Cardiac muscle cell (in vitro differentiated cells and primary cell): Measurements from ENCODE around the gene HASPIN. TPM values are rescaled to one million over a fixed set of nuclear protein-coding genes. Genes with fewer than 3 reads are reported as not detected.
A peak's percentile ranks its signal among the peaks of the same experiment; 100 is the strongest.

Experiments used
- DNase-seq, 2 donors: peaks; one replicate each; pipeline versions ENCODE4 v3.0.0 to v3.0.0-alpha.2; 2010 to 2017; ENCODE audit warnings: low read depth in 1 of 2, low spot score in 1 of 2
- H3K27ac ChIP-seq: fragments of 200-600 bp; sonication (generic); 2 replicates; pipeline ENCODE4 v1.5.1; 2016
- H3K27me3 ChIP-seq: fragments of 200-600 bp; sonication (generic); 2 replicates; pipeline ENCODE4 v1.6.0; 2016; ENCODE audit warnings: control low read depth
- H3K36me3 ChIP-seq: fragments of 200-600 bp; sonication (generic); 2 replicates; pipeline ENCODE4 v1.5.1; 2016; ENCODE audit warnings: control low read depth
- H3K4me1 ChIP-seq: fragments of 200-600 bp; sonication (generic); 2 replicates; pipeline ENCODE4 v1.8.1; 2017; ENCODE audit warnings: low read depth, mild to moderate bottlenecking, mixed run types
- H3K4me3 ChIP-seq: fragments of 200-600 bp; sonication (generic); 2 replicates; pipeline ENCODE4 v1.5.1; 2016; ENCODE audit warnings: mild to moderate bottlenecking
- H3K9me3 ChIP-seq: fragments of 200-600 bp; sonication (generic); 2 replicates; pipeline ENCODE4 v1.5.1; 2017; ENCODE audit warnings: low read depth, mild to moderate bottlenecking, control low read depth
- polyA plus RNA-seq: library from polyadenylated mRNA; unstranded; fragments of >200 nt; fragmentation: Nextera tagmentation; extraction: Ambion mirVana; gene quantifications from 2 replicates; pipeline ENCODE4 v1.2.1, GENCODE V29; 2016
- total RNA-seq: library from RNA; depleted of rRNA; stranded (reverse); fragments of >200 nt; gene quantifications from 2 replicates; pipeline ENCODE4 v1.2.3, GENCODE V29; 2016
- TF ChIP-seq, protein P1 (sequence below): IDR thresholded peaks from 2 replicates; pipeline ENCODE4 v1.5.1; 2012; ENCODE audit warnings: low read depth, mild to moderate bottlenecking, low read length

HASPIN gene
- total and polyA plus RNA-seq, 2 experiments from 2014 or later = 0.87 to 10.8 TPM

DNA sequence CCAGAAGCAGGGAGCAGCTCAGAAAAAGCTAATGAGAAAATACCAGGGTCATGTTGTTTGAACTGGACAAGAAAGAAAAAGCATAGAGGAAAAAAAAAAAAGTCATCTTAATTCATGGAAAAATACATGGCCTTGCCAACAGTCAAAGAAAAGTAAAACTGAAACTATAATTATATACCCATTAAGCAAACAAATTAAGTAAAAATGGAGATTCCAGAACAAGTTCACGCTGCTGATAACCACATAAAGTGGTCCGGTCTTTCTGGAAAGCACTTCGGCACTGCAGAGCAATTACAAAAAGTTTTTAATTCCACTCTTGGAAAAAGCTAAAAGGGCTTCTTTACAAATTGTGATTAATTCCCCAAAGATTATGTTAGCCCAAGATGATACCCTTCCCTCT is 15.3 kb upstream of the HASPIN start:
- TF ChIP-seq, protein P1, sequence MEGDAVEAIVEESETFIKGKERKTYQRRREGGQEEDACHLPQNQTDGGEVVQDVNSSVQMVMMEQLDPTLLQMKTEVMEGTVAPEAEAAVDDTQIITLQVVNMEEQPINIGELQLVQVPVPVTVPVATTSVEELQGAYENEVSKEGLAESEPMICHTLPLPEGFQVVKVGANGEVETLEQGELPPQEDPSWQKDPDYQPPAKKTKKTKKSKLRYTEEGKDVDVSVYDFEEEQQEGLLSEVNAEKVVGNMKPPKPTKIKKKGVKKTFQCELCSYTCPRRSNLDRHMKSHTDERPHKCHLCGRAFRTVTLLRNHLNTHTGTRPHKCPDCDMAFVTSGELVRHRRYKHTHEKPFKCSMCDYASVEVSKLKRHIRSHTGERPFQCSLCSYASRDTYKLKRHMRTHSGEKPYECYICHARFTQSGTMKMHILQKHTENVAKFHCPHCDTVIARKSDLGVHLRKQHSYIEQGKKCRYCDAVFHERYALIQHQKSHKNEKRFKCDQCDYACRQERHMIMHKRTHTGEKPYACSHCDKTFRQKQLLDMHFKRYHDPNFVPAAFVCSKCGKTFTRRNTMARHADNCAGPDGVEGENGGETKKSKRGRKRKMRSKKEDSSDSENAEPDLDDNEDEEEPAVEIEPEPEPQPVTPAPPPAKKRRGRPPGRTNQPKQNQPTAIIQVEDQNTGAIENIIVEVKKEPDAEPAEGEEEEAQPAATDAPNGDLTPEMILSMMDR = no peak
- Histone ChIP-seq H3K27ac (no peak overlapping the region), H3K27me3 (no peaks in the 10 kb centered on the region), H3K9me3 (no peaks in the 10 kb centered on the region), H3K4me3 (no peak overlapping the region), H3K4me1 (no peaks in the 10 kb centered on the region), H3K36me3 (no peaks in the 10 kb centered on the region)
- no peak for DNase-seq

GRCh38 chr17:3710951-3711383 is 12.7 kb upstream of the HASPIN start:
- Histone ChIP-seq H3K27ac (no peak overlapping the region), H3K9me3 (no peaks in the 10 kb centered on the region), H3K36me3 (peaks cover 7% of the 10 kb centered on the region), H3K27me3 (no peaks in the 10 kb centered on the region), H3K4me1 (no peaks in the 10 kb centered on the region), H3K4me3 (no peak overlapping the region)
- TF ChIP-seq, protein P1 = no peak
- peak in 1 of 2 donors; percentile 60 for DNase-seq

DNA sequence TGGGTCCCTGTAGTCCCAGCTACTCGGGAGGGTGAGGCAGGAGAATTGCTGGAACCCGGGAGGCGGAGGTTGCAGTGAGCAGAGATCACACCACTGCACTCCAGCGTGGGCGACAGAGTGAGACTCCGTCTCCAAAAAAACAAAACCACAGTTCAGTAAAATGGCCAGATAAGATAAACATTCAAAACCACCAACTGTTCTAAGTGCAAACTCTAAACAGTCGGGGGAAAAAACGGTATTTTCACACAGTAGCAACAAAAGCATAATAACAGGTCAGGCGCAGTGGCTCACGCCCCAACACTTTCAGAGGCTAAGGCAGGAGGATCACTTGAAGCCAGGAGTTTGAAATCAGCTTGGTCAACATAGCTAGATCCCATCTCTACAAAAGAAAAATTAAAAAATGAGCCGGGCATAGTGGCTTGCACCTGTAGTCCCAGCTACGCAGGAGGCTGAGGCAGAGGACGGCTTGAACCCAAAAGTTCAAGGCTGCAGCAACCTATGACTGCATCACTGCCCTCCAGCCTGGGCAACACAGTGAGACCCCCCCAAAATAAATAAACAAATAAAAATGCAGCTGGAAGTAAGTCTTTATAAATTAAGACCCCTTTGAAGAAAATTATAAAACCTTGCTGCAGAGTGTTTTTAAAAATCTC is 10.8 kb upstream of the HASPIN start:
- Histone ChIP-seq H3K27ac (no peak overlapping the region), H3K4me1 (no peaks in the 10 kb centered on the region), H3K9me3 (no peaks in the 10 kb centered on the region), H3K4me3 (no peak overlapping the region), H3K27me3 (no peaks in the 10 kb centered on the region), H3K36me3 (peaks cover 15% of the 10 kb centered on the region)
- DNase-seq = no peak
- TF ChIP-seq, protein P1 = no peak

GRCh38 chr17:3715296-3715695 is 8.4 kb upstream of the HASPIN start:
- Histone ChIP-seq H3K4me3 (no peak overlapping the region), H3K36me3 (peaks cover 20% of the 10 kb centered on the region), H3K27ac (no peak overlapping the region), H3K27me3 (no peaks in the 10 kb centered on the region), H3K9me3 (no peaks in the 10 kb centered on the region), H3K4me1 (no peaks in the 10 kb centered on the region)
- TF ChIP-seq, protein P1 = no peak
- no peak for DNase-seq

DNA sequence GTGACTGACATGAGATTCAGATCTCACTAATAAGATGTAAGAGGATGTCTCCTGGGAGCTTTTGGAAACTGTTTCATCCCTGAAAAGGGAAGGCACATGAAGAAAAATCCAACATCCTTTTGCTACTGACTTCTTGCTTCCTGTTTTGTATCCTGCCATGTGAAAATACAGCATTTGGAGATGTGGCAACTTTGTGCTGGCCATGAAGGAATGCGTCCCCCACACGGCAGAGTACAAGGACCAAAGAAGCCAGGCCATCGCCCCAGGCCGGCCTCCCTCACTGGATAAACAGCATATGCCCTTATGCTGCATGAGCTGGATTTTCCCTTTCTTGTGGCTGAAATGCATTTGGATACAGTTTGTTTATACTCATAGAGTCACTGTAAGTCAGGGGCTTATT is 5.5 kb upstream of the HASPIN start:
- Histone ChIP-seq H3K36me3 (peaks cover 23% of the 10 kb centered on the region), H3K27me3 (no peaks in the 10 kb centered on the region), H3K4me3 (no peak overlapping the region), H3K9me3 (no peaks in the 10 kb centered on the region), H3K4me1 (no peaks in the 10 kb centered on the region), H3K27ac (no peak overlapping the region)
- no peak for DNase-seq
- TF ChIP-seq, protein P1 = no peak

- Histone ChIP-seq H3K4me1 (no peaks in the 10 kb centered on the region), H3K27ac (no peak overlapping the region), H3K4me3 (no peak overlapping the region), H3K36me3 (peaks cover 23% of the 10 kb centered on the region), H3K27me3 (no peaks in the 10 kb centered on the region), H3K9me3 (no peaks in the 10 kb centered on the region)
- DNase-seq = no peak
- TF ChIP-seq, protein P1 = no peak
Observed at GRCh38 chr17:3719265-3719664, 4.4 kb upstream of the HASPIN start.
